Choroid plexus epithelial cell (primary cell): ENCODE results near the gene CDK5RAP2.

Source experiments
- DNase-seq: peaks from one replicate; pipeline ENCODE4 v3.0.0-alpha.2; 2010; ENCODE audit warnings: low read depth
- H3K4me3 ChIP-seq: 2 replicates; pipeline ENCODE4 v1.5.1; 2011; ENCODE audit warnings: low read depth, mild to moderate bottlenecking, control low read depth, low read length, moderate library complexity
- CTCF ChIP-seq: conservative IDR thresholded peaks from 2 replicates; pipeline ENCODE4 v1.5.1; 2011; ENCODE audit warnings: low read depth, mild to moderate bottlenecking, control low read depth, inconsistent platforms, low read length, moderate library complexity

The CDK5RAP2 gene

GRCh38 chr9:120621941-120622340 is 42.0 kb upstream of the CDK5RAP2 start:
- no peak for DNase-seq
- TF ChIP-seq CTCF, result no peak
- no peak overlapping the region for H3K4me3 ChIP-seq

- DNase-seq, result peak; percentile 86
Observed at GRCh38 chr9:120619751-120620655, 40.0 kb upstream of the CDK5RAP2 start.

GRCh38 chr9:120616966-120617935 is 37.3 kb upstream of the CDK5RAP2 start:
- no peak for TF ChIP-seq CTCF
- no peak overlapping the region for H3K4me3 ChIP-seq
- peak; percentile 37 for DNase-seq

More at GRCh38 chr9:120619751-120620655, 40.0 kb upstream of the CDK5RAP2 start:
- peak; percentile 79 for TF ChIP-seq CTCF
- H3K4me3 ChIP-seq, result peak overlapping the region; percentile 16

GRCh38 chr9:120612218-120612617 is 32.3 kb upstream of the CDK5RAP2 start:
- TF ChIP-seq CTCF, result peak; percentile 49
- no peak overlapping the region for H3K4me3 ChIP-seq
- peak; percentile 35 for DNase-seq

GRCh38 chr9:120611690-120612068 is 31.7 kb upstream of the CDK5RAP2 start:
- TF ChIP-seq CTCF, result no peak
- no peak overlapping the region for H3K4me3 ChIP-seq
- DNase-seq, result no peak

- peak; percentile 39 for DNase-seq
- H3K4me3 ChIP-seq, result no peak overlapping the region
- TF ChIP-seq CTCF, result peak; percentile 39
Observed at GRCh38 chr9:120610975-120611689, 31.2 kb upstream of the CDK5RAP2 start.
